Right ventricle myocardium superior (tissue), 1 donor: Measurements from ENCODE around the gene C3orf80. TPM values are rescaled to one million over a fixed set of nuclear protein-coding genes. Genes with fewer than 3 reads are reported as not detected.
"Not testable (repeated sequence)": the region's sequence is repeated elsewhere in the genome, so short reads cannot be mapped to it uniquely, and the experiment has no call there.

ENCODE experiments used
- ATAC-seq: fragments of 200-7000 bp; cut with Tn5 transposase; one replicate; pipeline ENCODE4 v1.9.1; 2020; ENCODE audit warnings: mild to moderate bottlenecking; ENCODE audit not compliant: poor library complexity
- DNase-seq: peaks from one replicate; pipeline ENCODE4 v3.0.0-alpha.2; 2020
- intact Hi-C: fragments of 100-400 bp; cut with DNase I; formaldehyde crosslinking; loops from one replicate; pipeline ENCODE4 v1.11.2; 2022
- long read RNA-seq: library from polyadenylated mRNA; unstranded; transcript quantifications from one replicate; pipeline ENCODE4 v2.0.0, GENCODE V29; 2021
- total RNA-seq: library from RNA; stranded (reverse); fragmentation: NEBNext Ultra II Directional; extraction: Animal tissue kit (Norgen Biotek cat#: 25700); gene quantifications from one replicate; pipeline ENCODE4 v1.2.1, GENCODE V29; 2021
- donor health status: DM: no; HTN: yes; CAD: no; lungs with severe emphysema.

Gene C3orf80
- total RNA-seq: not detected
- long read RNA-seq: 0 reads

DNA sequence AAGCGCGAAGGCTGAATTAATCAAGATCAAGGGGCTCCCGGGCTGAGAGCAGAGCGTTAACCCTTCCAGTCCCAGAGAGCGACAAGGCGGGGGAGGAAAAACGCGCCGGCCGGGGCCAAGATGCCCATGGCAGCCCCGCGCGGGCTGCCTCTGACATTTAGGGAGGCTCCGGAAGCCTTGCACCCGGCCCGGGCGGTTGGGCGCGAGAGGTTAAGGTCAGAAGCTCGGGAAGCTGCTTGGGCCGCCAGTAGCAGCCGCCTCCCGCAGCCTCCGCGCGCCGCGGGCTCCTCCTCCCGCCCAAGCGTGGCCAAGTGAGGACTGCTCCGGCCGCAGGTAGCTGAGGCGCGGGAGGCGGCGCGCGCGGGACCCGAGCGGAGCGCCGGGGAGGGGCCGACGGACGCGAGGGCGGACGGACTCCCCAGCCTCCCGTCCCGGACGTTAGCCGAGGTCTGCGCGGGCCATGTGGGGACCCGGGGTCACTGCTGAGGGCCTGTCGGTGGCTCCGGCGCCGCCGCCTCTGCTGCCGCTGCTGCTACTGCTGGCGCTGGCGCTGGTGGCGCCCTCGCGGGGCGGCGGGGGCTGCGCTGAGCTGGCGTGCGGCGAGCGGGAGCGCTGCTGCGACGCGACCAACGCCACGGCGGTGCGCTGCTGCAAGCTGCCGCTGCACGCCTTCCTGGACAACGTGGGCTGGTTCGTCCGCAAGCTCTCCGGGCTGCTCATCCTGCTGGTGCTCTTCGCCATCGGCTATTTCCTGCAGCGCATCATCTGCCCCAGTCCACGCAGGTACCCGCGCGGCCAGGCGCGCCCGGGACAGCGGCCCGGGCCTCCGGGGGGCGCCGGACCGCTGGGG is at the start of gene C3orf80:
TSS of gene C3orf80 (plus strand) at position 247 of the 850 bp plus-strand sequence. CDS start at position 461, 214 bp downstream.
- peak; percentile 93 for ATAC-seq
- intact Hi-C loops: no loop called here
- DNase-seq: peak; percentile 66

DNA sequence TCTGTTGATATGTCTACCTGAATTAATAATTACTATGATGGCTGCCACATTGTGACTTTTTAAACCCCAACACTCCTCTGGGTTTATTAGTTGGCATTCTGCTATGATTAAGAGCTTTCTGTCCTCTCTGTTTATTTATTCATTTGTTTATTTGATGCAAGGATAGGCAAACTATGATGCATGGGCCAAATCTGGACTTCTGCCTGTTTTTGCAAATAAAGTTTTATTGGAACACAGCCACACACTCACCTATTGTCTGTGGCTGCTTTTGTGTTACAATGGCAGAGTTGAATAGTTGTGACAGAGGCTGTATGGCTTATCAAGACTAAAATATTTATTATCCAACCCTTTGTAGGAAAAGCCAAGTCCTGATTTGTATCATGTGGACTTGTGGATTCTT is 48.3 kb upstream of the C3orf80 start:
- no peak for DNase-seq
- ATAC-seq: no peak
- intact Hi-C loops: no loop called here

DNA sequence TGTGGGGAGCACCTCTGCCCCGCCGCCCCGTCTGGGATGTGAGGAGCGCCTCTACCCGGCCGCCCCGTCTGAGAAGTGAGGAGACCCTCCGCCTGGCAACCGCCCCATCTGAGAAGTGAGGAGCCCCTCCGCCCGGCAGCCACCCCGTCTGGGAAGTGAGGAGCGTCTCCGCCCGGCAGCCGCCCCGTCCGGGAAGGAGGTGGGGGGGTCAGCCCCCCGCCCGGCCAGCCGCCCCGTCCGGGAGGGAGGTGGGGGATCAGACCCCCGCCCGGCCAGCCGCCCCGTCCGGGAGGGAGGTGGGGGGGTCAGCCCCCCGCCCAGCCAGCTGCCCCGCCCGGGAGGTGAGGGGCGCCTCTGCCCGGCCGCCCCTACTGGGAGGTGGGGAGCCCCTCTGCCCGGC is 46.6 kb upstream of the C3orf80 start:
- intact Hi-C loops, DNase-seq, ATAC-seq: not testable (repeated sequence)

DNA sequence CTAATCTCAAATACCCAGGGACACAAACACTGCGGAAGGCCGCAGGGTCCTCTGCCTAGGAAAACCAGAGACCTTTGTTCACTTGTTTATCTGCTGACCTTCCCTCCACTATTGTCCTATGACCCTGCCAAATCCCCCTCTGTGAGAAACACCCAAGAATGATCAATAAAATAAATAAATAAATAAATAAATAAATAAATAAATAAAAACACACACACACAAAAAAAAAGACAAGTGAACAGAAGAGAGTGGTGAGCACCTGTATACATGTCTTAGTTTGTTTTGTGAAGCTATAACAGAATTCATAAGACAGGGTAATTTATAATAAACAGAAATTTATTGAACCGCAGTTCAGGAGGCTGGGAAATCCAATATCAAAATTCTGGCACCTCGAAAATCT is 45.8 kb upstream of the C3orf80 start:
- DNase-seq, intact Hi-C loops, ATAC-seq: not testable (repeated sequence)

DNA sequence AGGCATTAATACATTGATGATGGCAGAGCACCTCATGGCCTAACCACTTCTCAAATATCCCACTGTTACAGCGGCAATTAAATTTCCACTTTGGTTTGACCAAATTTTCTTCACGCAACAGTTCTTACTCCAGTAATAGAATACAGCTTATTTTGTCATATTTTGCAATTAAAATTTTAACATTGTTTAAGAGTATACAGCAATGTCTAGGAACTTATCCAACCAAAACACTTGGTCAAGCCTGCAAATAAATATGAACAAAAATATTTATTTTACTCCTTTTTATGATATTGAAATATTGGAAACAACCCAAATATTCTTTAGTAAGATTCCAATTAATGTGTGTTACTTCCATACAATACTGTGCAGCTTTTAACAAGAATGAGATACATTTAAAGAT is 45.3 kb upstream of the C3orf80 start:
- intact Hi-C loops: no loop called here
- ATAC-seq: no peak

DNA sequence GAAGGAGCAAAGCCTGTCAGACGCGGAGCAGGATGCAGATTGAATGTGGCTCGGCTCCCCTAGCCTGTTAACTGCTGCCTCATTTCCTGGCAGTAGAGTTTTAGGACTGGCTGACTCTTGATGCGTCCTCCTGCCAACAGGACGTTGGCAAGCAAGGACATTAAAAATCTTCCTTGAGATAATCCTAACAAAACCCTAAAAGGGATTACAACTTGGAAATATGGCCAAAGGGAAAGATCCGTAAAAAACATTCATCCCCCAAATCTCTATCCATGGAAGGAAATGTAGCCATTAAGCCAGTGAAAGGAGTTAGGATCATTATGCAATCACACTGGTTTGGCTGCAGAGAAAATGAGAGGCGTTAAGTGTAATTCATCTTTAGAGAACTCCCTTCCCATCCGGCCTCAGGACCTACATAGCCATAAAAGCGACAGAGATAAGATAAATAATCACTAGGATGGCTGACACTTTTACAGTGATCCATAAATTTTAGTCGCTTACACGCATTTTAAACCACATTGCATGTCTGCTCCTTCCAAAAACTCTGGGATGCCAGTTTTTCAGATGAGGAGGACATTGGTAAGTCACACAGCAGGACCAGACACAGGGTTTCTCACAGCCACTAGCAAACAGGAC is 44.5 kb upstream of the C3orf80 start:
- DNase-seq: no peak
- ATAC-seq: no peak
- intact Hi-C loops: no loop called here

More for the DNA sequence above, 45.3 kb upstream of the C3orf80 start:
- DNase-seq: no peak

DNA sequence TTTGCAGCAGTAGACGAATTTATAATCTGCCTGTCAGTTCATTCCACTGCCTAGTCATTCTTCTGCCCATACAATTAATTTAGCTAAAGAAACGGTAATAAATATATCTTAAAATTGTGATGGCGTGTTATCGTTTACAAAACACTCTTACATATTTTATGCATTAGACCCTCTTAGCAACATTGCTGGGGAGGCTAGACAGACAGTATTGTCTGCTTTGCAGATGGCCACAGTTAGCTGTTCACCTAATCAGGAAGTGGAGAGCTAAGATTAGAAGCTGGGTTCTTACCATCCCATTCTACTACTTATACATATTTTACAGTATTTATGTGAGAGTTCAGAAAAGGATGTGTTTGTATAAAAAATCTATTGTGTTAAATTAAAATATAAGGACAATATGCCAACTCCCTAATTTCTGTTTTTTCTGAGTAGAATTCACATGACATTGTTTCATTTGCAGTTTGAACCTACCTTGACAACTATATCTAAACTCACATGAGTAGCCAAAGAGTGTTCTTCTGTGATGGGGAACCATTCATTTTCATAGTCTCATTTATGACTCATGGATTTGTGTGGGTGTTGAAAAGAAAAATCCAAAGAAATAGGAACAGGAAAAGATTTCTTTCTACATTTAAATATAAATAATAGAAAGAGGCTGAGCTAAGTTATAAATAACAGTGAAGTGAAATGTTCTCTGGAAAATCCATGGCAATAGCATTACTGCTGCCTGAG is 41.7 kb upstream of the C3orf80 start:
- intact Hi-C loops: no loop called here
- no peak for DNase-seq
- ATAC-seq: no peak

DNA sequence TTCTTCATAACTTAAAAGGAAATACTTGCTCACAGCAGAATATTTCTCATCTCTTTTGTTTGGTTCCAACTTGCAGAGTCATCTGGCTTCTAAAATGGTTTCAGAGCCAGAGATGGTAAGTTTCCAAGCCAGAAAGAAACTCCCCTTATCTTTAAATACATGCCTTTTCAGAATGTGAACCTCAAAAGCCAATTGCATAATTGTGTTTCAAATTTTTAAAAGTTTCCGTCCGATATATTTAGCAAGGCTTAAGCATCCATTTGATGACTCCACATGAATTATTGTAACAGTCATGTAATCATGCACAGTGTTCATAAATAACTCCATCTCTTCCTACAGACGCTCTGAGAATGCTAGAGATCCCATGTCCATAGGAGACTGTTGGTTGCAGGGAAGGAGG is 40.6 kb upstream of the C3orf80 start:
- DNase-seq: no peak
- ATAC-seq: no peak
- intact Hi-C loops: no loop called here

DNA sequence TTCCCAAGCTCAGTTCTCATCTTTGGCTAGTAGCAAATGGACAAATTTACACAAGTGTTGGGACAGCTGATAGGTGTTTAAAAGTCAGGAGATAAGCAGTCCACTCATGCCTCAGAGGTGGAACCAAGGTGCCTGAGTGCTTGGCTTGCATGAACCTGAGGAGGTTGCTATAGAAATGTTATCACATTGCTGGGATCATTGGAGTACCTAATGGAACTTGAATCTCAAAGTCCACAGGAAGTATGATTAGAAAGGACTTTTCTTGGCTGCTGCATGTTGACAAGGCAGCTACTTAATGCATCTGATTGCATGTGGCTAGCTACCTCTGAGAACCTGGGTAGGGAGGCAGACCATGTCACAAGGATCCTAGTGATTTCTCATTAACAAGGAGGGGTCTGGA is 39.5 kb upstream of the C3orf80 start:
- intact Hi-C loops: no loop called here
- no peak for DNase-seq
- no peak for ATAC-seq

DNA sequence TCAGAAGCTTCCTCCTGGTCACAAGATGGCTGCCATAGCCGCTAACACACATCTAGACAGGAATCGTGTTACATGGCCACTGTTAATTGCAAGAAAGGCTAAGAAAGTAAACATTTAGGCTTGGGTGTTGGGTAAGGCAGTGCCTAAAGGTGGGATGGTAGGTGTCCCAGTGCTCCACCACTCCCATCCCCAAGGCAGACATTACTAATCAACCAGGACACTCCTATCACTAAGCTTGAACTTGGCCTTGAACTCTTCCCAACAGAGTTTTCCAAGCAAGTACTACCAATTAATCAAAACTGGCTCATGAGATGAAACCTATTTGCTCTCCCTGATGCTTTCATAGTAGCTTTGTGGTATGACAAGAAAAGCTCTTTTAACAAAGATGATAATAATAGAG is 37.9 kb upstream of the C3orf80 start:
- no peak for DNase-seq
- ATAC-seq: no peak
- intact Hi-C loops: no loop called here

DNA sequence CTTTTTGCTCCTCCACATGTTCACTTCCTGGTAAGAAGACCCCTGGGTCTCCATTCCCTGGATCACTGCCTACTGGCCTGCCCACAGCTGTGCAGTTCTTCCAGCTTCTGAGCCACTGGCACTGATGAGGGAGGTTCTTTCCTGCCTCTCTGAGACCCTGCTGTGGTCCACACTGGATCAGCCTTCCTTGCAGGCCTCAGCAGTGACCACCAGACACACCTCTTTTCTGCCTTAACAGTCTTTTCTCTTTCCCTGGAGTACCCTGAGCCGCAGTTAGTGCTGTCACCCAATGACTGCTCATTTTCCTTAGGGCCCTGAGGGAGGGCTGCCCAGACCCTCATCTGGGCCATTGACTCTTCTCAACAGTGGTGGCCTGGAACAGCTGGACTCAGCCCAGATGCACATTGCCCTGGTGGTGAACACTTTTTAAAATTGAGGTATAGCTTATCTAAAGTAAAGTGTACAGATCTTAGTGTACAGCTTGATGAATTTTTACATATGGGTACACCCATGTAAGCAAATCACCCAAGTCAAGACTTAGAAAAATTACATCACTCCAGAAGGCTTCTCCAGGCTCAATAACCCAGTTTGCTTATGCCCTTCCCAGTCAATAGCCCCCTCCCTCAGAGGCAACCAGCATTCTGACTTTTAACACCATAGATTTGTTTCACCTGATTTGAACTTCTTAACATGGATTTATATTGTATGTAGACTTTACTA is 32.8 kb upstream of the C3orf80 start:
- ATAC-seq (no peak), DNase-seq (no peak)
- intact Hi-C loops: no loop called here

DNA sequence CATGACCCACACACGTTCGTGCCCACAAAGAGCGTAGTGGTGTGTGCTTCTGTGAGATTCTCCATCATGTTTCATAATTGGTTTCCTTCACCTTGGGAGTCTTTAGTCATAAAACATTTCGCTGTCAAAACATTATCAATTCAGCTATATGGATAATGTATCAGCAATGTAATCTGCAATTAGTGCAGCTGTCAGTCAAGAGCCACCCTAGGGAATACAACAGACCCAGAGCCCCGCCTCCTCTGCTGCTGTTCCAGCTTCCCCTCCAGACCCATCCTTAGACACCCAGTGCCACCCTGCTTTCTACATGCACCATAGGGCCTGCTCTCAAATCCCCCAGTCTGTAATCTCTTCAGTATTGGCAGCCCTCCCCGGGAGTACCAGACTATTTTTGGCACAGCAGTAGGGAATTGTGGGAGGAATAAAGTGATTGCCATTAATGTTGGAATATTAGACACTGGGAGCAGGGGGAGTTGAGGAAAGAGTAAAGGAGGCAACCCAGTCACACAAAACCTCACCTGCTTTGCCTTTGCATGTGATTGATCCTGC is 31.5 kb upstream of the C3orf80 start:
- DNase-seq: no peak
- no peak for ATAC-seq
- intact Hi-C loops: no loop called here

DNA sequence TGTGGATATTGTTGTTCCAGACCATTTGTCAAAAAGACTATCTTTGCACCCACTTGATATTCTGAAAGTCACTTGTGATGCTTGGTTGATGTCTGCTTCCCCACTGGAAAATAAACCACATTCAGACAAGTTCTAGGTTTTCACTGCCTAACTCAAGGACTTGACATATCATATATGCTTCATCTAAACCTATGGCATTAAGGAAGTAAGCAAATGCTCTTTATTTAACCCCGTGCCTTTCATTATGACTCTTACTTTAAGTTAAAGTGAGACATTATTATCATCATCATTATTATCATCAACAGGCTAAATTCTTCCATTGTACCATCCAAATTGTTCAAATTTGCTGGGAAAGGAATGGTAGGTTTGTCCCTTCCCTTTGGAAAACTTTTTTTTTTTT is 30.8 kb upstream of the C3orf80 start:
- no peak for DNase-seq
- no peak for ATAC-seq
- intact Hi-C loops: no loop called here

DNA sequence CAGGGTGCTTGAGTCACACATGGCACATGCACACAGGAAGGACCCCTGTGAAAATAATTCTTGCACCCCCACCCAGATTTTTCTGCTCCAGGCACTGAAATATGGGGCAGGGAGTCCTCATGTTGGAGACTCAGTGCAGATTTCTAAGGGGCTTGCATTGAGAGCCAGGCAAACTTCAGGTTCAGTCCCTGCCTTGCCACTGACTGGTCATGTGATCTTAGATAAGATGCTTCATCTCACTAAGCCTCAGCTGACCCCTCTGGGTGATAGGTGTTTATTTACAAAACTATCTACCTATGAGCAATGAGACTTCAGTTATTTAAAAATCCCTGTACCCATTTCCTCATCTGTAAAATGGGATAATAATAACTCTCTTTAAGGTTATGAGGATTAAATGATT is 30.1 kb upstream of the C3orf80 start:
- DNase-seq: no peak
- no peak for ATAC-seq
- intact Hi-C loops: no loop called here

DNA sequence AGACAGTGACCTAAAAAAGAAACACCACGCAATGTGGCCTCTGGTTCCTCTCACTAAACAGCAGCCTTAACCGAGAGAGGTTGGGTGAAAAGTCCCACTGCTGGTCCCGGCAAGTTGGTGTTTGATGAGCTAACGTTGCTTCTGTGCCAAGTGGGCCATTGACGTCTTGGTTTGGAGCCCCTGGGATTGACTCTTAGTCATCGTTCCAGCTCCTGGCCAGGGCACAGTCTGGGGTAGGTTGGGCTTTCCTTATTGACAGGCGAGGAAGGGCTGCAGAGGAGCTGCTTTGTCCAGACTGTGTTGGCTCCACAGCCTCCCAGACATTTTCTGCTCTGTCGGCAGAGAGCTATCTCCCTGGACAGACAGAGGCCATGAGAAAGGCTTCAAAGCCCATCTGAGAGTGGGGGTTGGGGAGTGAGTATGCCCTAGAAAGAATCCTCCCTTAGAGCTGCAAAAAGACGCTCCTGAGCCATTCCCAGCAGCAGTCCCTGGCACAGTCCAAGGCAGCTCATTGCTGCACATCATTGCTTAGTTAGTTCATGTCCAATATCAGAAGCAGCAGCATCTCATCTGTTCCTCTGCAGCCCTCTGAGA is 28.6 kb upstream of the C3orf80 start:
- DNase-seq (peak; percentile 56), ATAC-seq (peak; percentile 79)
- intact Hi-C loops: no loop called here

DNA sequence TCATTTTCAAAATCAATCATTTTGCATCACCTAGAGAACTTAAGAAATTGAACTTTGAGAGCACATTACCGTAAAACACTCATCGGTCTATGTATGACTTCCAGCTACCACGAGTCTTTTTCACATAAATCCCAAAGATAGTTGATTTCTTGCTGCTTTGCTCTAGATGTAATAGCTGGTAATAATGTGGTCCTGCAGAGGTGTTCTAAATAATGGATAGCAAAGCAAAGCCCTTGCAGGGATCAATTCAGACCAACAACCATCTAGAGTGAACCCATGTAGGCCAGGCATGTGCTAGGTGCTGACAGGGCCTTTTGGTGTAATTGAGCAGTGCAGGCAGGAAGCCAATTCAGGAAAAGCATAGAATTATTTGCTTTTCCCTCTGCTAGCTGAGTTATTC is 26.1 kb upstream of the C3orf80 start:
- DNase-seq (no peak), ATAC-seq (no peak)
- intact Hi-C loops: no loop called here

DNA sequence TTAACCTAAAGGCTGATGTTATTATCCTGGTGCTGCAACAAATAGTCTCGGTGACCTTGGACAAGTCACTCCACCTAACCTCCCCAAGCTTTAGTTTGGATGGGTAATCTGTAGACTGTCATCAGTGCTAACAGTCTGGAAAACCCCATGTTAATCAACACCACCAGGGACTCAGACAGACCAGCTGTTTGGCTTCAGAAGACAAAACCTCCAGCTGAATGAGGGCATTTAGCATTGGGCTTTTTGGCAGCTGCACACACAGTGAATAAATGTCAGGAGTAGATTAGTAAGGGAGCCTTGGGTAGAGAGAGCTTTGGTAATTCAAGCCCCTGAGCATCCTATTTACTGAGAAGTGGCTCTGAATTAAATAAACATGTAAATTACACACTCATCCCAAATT is 24.9 kb upstream of the C3orf80 start:
- no peak for ATAC-seq
- DNase-seq: no peak
- intact Hi-C loops: no loop called here

DNA sequence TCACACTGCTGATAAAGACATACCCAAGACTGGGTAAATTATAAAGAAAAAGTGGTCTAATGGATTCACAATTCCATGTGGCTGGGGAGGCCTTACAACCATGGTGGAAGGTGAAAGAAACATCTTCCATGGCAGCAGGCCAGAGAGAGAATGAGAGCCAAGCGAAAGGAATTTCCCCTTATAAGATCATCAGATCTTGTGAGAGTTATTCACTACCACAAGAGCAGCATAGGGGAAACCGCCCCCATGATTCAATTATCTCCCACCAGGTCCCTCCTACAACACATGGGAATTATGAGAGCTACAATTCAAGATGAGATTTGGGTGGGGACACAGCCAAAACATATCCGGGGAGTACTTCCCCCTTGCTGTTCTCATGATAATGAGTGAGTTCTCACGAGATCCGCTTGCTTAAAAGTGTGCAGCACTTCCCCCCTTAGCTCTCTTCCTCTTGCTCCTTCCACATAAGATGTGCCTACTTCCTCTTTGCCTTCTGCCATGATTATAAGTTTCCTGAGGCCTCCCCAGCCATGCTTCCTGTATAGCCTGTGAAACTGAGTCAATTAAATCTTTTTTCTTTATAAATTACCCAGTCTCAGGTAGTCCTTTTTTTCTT is 20.7 kb upstream of the C3orf80 start:
- DNase-seq, ATAC-seq, intact Hi-C loops: not testable (repeated sequence)
